EH (cell line): ENCODE measurements around the gene KMO.
A peak's percentile ranks its signal among the peaks of the same experiment; 100 is the strongest.

ENCODE experiments used
- DNase-seq: peaks from one replicate; pipeline ENCODE4 v3.0.0-alpha.2; 2015; ENCODE audit warnings: low read depth

KMO gene

DNA sequence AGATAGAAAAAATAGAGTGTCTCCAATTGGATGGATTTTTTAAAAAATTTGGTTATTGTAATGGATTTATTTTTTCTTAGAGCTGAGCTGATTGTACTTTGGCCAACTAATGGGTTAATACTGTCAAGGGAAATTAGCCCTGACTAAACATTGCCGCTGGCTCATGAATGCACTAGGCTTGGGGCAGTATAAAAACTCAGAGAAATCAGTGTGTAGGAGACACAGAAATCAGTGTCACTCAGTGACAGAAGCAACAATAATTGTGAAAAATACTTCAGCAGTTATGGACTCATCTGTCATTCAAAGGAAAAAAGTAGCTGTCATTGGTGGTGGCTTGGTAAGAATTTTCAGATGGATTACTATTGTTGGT is at the start of gene KMO:
Gene KMO (plus strand): TSS at position 217 of the 370 bp plus-strand sequence. CDS start 67 bp downstream, at position 284.
- DNase-seq, result peak; percentile 13

DNA sequence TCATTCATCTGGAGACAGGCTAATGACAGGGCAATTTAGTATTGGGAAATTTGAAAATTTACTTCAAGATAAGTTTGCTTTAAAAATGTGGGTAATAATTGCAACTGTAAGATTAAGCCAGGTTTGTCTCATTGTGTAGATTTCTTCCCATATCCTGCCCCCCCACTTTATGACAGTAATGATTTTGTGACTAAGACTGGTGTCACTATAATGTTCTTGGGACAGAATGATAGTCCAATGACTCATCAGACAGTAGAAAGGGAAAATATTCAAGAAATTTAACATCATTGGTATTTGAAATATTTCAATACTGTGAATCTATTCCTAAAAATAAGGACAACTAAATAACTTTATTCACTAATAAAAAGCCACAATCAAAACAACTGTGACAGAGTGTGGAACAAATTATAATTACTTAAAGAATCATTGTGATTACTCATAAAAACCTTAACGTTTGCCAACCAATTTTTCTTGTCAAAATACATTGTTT is 49.4 kb upstream of the KMO start:
- DNase-seq, result peak; percentile 91

DNA sequence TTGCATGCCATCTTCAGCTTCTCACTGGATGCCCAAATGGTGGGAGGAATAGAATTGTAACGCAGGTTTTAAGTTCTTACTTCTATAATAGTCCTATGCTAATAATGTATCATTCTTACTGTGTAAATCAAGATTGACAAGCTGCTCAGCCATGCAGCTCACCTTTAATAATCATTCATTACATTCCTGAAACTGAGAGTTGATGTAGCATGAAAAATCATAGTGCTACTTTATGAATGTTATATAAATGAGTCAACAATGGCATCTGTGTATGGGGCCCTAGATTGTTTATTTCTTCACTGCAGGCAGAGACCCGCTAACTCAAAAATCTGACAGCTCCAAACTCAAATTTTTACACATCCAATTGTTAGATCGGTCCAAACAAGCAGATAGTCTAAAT is 47.0 kb upstream of the KMO start:
- no peak for DNase-seq

DNA sequence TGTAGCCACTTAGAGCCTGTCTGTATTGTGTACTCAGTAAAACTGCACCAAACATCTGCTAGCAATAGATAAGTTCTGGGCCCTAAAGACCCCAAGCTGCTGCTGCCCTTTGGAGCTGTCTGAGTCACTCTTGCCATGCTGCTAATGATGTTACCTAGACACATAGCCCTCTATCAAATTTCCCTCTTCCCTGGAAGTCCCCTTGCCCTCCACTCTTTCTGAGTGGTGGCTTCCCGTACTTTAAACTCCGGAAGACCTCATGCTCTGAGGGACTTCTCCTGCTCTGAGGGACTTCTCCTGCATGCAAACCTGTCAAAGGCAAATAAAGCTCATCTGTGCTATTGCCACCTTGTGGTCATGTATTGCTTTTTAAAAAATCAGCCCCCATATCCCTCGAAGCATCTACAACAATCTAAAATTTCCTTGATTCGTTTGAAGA is 46.6 kb upstream of the KMO start:
- DNase-seq, result peak; percentile 35

DNA sequence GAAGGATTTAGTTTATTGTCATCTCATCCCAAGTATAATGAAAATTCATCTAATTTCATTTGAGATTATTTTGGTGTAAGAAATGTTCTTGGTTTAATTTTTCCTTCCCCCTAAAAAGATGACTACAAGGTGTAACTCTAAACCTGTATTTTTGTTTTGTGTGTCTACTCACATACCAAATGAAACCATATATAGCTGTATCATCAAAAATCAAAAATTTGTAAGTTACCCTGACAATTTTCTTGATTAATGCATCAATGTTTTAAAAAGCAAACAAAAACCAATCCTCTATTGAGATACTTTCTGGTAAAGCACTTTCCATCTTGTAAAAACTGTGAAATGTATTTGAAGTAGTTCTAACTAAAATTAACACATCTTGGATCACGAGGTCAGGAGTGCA is 43.4 kb upstream of the KMO start:
- DNase-seq, result no peak

DNA sequence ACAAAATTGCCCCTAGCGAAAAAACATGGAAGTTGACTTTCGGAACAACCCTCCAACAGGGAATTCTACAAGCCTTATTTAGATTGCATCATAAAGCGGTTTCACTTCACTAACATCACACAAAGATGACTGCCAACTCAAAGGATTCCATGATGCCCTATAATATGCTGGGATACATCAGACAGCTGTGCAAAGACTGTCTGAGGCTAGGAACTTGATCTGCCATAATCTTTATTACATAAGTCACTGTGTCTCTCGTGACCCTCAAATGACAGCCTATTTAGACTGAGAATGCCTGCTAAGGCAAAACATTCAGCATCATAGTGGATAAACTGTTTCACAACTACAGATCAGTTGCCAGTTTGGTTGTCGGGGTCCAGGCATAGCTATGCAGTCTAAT is 36.4 kb upstream of the KMO start:
- DNase-seq, result no peak

DNA sequence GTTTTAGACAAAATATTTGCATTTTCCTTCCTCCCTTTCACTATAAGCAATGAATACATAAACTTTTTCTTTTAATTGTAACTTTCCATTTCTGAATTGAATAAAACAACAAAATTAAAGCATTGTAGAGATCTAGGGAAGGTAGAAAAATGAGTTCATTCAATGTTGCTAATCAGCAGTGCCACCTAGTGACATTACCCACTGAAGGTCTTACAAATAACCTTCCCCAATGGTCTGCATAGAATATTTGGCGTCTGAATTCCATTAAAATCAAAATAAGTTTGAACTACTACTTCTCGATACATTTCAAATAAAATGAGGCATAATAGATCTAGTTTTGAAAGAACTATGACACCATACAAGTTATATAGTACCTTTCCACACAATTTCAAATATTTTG is 32.3 kb upstream of the KMO start:
- DNase-seq, result peak; percentile 61

DNA sequence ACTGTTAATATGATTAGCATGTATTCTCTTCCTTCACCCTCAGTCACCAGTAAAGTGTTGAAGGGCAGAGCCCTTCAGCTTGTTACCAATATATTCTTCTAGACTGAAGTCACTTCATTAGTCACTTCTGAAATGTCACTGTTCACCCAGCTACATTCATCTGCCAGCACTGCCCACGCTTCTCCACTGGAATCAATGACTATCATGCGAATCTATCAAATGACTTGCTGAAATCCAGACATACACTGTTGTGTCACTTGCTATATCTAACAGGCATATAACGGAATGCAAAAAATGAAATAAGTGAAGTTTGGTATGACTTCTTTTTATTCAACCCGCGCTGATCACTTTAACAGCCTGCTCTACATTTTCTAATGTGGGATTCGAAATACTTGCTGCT is 28.7 kb upstream of the KMO start:
- DNase-seq, result no peak

DNA sequence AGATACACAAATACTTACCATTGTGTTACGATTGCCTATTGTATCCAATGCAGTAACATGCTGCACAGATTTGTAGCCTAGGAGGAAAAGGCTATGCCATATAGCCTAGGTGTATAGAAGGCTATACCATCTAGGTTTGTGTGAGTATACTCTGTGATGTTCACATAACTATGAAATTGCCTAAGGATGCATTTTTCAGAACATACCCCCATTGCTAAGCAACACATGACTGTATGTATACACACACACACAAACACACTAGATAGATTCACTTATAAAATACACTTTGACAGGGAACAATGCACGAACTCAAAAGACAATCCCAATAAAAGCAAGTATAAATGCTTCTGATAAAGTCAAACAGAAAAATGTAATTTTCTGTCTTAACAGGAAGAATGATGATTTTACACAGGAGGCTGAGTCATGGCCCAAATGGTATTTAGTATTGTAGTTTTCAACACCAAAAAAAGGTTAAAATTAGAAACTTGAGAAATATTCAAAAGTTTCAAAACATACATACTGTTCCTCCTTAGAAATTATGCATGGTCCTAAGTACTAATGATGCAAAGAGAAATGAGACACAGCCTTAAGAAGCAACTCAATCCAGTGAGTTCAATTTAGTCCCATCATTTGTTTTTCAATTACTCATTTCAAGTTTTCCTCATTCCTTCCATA is 24.9 kb upstream of the KMO start:
- DNase-seq, result peak; percentile 65

DNA sequence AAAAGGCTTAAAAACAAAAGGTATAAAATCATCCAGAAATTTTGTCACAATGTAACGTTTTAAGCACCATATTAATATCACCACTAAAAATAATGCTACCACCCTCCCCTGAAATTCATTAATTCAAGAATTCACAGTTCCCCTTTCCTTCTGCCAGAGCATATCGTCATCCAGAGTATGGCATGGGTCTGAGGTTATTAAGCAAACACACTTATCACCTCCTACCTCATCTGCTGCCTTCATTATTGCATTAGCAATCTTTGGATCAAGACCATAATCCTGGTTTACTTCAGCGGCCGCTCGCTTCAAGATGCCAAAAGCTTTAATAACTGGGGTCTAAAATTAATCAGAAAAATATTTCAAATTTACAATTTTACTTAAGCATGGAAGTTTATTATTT is 18.8 kb upstream of the KMO start:
- no peak for DNase-seq

DNA sequence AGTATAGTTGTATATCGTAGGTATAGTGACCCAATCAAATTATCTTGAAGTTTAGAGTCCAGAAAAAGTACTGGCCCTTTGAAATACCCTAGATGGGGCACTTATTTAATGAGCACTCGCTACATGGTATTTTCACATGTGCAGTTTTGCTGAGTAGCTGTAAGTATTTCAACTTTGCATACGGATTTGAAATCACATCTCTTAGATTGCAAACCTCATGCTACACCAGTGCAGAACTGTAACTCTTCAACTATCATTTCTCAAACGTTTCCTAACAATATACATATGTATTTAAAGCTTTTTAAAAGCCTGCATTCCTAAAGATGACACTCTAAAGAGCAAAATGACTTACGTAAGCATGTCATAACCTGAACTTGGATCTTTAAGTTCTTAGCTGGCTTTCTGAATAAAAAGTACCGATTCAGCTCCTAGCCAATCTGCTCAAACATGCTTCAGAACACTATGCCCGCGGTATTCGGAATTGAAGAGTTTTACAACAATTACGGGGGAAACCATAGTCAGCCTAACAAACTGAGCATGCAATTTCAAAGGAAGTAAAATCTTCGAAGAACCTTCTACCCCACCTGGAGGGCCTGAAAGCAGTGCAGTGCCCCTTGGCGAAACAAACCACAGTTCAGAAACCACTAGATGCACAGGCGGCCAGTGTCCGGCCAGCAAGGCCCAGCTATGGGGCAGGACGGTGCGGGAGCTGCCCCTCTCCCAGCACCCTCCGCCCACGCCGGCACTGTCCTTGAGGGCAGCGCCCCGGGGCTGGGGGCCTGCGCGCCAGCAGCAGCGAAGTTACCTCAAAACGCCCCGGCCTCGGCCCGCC is 13.5 kb upstream of the KMO start:
- DNase-seq, result peak; percentile 34

DNA sequence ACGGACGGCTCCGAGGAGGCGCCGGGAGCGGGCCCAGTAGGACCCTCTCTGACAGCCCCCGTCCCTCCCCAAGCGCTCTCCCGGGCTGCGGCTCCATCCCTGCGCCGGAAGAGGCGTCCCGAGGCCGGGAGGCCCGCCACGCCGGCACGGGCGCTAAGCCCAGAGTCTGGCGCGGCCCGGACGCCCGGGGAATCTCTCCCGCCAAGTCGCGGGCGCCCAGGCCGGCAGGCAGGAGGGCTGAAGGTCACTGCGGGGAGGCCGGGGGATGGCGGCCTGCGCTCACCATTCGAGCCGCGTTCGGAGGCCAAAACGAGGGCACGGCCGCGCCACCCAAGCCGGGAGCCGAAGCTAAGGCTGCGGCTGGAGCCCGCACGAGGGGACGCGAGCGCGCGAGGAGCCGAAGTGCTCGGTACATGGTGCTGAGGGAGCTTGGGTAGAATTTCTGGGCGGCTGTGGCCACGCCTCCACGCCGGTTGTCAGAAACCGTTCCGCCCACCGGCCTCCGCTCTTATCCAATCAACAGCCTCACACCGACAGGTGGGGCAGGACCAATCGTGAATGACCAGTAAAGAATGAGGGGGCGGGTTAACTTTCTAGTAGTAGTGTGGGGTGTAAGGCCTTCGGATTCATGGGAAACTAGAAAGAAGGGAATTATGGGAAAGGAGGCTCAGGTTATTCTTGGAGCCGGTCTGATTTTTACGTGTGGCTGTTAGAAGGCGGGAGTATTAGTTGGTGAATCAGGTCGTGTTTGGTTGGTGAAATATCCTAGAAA is 12.7 kb upstream of the KMO start, which contains the start of gene FH:
Gene FH (minus strand): TSS at position 448 of the 772 bp plus-strand sequence. CDS start 33 bp downstream, at position 415.
- peak; percentile 98 for DNase-seq

DNA sequence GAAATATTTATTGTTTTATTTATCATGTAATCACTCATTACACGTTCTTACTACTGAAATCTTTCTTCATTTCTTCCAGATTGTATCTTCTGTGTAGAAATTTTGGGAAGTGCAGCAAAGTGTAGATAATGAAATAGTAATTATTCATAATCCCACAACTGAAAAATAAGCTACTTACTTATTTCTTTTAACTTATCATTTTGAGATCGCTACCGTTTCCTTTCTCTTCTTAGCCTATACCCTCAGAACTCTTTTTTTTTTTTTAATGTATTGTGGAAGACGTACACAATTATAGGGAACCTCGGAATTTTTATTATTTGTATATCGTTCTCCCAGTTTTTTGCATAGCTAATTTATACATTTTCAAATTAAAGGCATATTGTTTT is 12.1 kb upstream of the KMO start:
- DNase-seq, result no peak

DNA sequence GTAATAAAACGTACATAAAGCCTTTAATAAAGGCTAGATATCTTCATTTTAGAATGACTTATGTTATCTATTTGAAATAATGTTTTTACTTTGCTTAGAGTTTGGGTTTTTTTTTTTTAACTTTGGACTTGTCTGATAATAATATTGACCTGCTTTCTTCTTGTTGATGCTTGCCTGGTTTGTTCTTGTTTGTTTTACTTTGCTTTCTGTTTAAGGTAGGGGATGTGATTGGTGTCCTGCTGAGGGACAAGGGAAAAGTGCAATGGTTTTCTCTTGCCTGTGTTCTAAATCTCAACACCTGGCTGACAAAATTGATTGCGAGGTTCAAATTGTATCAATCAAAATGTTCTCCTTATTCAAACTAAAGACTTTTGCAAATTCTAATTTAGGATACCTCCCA is 10.5 kb upstream of the KMO start:
- DNase-seq, result no peak

DNA sequence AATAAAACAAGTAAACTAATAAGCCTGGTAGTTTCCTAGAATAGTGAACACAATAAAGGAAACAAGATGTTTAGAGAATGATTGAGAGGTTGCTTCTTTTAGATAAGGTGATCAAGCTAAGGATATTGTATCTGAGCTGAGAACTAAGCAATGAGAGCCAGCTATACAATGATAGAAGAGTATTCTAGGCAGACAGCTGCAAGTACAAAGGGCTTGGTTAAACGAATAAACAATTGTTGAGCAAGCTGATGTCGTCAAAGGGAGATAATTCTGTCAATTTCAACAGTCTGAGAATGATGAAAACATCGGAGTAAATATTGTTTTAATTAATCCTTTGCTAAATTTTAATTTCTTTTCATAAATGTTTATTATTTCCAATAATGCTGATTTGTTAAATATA is 7.2 kb upstream of the KMO start:
- no peak for DNase-seq

DNA sequence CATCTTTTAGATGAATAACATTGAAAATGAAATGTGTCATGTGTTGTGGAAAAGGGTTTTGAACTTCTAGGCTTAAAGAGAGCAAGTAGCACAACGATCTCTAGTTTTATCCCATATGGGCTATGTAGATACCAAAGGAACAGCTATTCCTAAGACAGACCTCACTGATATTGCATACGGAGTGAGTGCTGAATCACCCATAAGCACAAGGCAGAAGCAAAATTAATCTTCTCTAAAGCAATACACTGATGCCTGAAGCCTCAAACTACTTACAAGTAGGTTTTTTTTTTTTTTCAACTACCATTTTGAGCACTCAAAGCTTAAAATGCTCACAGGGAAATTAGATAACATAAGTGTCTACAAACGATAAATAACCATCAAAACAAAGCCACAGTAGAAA is 5.0 kb upstream of the KMO start:
- DNase-seq, result no peak

DNA sequence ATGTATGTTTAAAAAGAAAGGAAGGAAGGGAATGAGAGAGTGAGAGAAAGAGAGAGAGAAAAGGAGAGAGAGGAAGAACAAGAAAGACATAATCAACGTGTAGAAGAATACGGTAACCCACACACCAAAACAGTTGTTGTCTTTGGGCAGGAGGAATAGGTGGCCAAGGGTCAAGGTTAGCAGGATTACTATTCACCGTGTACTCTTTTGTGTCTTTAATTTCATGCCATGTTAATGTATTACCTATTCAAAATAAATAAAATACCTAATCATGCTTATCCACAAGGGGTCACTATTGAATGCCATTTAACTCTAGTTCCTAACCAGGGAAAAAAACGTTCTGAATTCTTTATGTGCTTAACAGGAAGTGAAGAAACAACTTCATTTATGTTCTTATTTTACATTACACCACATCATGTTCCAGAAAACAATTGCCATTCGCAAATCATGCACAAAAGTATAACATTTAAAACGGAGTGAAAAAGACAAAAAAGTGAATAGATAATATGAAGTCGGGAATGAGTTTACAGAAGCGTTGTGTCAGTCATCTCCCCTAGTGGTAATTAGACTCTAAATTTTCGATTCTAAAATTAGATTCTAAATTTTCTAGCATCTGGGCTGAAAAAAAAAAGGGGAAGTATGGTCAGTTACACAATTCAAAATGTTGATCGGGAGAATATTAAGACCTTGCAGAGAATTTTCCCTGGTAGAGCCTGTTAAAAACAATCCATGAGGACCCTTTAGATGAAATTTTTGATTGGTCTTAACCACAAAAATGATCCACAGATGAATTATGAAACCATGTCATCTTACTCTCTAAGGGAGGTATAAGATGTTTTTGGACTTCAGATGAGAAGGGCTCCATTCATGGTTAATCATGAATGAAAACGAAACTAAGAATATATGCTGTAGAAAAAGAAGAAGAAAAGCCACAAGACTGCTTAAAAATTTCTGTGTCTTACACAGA is 700 bp upstream of the KMO start:
- peak; percentile 73 for DNase-seq

DNA sequence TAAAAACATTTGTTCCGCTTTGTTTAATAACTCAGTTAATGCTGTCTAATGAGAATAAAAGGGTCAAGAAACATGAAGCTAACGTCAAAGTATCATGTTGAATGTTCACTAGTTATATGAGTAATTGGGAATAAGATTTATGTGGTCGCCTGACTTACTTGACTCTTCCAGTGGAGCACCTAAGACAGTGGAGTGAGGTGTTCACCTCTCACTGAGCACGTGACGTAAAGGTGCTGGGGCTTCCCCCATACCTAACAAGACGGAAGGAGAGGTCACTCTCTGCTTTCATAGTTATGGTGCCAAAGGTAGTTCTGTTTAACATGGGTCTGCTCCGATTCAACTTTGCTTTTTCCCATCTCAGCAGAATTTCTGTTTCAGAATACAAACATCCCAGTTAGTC is 686 bp downstream of the KMO start:
- DNase-seq, result no peak

DNA sequence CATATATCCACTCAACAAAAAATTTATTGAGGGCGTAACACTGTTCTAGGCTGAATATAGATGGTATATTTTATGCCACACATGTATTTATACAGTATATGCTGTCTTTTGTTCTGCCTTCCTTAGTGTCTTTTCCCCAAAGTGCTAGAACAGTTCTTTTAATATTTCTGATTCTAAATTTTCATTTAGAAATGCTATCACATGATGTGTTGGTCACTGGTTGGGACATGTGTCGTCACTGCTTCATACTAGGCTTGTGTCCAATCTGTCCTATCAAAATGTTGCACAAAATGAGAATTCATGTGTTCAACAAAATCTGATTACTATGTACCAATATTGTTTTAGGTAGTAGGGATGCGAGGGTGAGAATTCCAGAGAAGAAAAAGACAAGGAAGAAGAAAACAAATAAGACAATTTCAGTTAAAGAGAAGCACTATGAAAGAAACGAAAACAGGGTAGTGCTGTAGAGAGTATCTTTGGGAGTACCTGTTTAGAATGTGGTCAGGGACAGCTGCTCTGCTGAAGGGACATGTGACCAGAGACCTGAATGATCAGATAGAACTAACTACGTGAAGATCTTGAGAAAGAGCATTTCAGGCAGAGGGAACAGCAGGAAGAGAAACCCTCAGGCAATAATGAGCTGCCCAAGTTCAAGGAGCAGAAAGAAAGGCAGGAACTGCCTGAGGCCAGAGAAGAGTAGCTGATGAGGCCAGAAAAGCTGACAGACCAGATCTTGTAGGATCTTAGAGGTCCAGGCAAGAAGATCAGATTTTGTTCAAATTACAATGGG is 1.3 kb downstream of the KMO start:
- DNase-seq, result peak; percentile 19

DNA sequence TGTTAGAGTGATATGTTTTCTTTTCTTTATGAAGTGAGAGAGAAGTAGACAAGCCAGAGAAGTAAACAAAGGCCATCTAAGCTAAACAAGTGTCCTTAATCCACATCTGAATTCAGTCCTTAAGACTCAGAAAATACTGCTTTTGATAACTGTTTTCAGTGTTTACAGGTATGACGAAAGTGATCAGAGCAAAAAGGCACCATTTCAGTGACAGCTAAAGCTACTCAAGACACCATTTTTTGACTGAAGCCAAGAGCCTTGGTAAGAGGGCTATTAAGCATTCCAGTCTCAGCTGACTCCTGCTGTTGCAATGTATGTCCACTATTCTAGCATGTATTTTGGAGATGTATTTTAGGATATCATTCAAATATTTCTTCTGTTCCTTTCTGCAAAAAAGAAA is 4.1 kb downstream of the KMO start:
- DNase-seq, result peak; percentile 3

DNA sequence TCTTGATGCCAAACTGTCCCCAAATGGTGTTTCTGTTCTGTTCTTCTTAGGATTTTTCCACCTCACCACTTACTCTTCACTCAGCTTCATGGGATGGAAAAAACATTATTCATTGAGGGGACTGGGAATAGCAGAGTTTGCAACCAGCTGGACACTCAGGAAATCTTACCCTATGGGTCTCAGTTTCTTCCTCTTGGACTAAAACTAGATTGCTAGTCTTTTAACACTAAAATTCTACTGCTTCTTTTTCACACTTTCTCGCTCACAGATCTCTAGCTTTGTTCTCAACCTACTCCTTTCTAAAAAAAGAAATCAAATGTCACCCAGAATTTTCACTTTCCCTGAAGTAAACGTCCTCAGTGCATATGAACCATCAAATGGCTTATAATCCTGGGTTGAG is 4.8 kb downstream of the KMO start:
- DNase-seq, result no peak
